ENCODE data around the gene NOP14.

The NOP14 gene

DNA sequence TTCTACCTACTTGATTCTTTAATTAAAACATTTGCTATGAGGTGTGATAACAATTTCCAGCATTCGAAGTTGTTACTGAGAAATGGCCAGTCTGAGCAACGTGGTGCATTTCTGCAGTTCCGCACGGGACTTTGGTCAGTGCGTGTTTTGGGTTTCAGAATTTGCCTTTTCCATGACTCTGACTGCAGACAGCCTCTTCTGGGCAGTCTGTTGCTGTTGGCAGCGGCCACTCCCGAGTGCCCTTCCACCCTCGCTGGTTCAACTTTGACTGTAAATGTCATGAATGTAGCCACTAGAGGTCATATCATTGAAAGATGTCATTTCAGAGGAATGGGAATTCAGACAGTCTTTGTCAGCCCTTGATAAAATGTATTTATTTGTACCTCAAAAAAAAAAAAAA, 53.6 kb downstream of the NOP14 start:
- DNase-seq: no peak

- DNase-seq: no peak
These were observed 54.5 kb downstream of the NOP14 start for GRCh38 chr4:2908686-2909085.

- DNase-seq: no peak
These were observed 55.4 kb downstream of the NOP14 start for GRCh38 chr4:2907706-2908293.

GRCh38 chr4:2907226-2907625, 56.0 kb downstream of the NOP14 start:
- no peak for DNase-seq

GRCh38 chr4:2906218-2906617, 57.0 kb downstream of the NOP14 start:
- DNase-seq: no peak

DNA sequence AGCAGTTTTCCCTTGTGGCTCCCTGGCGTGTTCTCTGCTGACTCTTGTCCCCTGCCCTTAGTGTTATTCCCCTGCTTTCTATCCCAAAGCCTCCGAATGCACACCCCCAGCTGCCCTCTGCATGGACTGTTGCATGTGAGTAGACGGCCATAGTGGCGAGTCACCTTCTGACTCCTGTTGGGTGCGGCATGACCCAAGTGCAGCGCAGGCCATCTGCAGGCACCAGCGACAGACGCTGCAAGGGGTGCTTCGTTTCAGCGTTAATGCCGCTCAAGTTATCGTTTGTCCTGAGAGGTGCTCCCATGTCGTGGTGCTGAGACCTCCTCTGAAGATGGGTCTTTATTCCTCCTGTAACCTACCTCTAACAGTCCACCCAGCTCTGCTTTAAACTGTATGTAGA, 57.7 kb downstream of the NOP14 start:
- no peak for DNase-seq

GRCh38 chr4:2902126-2902525, 61.1 kb downstream of the NOP14 start:
- DNase-seq: no peak

- DNase-seq: no peak
These were observed 62.0 kb downstream of the NOP14 start for GRCh38 chr4:2901186-2901585.

DNA sequence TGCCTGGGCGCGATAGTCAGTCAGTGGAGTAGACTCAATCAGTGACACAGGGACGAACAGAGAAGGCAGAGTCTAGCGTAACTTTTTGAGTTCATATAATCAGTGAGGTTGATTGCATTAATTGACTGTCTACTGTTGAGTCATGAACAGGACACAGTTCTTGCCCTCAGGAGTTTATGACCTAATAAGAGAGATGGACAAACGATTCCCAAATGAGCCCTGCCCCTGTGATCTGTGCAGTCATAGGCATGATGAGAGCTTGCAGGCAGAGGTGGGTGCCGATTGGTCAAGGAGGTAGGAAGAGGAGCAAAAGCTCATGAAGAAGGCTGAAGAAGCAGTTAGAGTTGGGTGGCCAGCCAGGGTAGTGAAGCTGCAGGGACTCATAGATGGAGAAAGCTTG, 62.5 kb downstream of the NOP14 start:
- no peak for DNase-seq

DNA sequence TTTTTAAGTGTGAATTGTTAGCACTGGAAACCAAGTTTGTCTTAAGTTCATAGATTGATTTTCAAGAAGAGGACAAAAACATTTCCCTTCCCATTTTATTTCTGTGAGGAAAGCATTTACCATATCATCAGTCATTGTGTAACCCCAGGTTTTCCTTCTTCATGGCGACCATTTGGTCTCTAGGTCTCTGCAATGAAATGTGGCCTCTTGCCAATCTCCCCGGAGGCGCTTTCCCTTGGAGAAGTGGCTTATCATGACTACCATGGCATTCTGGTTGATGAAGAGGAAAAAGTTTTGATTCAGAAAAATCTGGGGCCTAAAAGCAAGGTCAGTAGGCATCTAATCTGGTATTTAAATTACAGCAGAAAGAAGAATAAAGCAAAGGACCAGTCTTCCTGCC, 65.2 kb downstream of the NOP14 start:
- no peak for DNase-seq

DNA sequence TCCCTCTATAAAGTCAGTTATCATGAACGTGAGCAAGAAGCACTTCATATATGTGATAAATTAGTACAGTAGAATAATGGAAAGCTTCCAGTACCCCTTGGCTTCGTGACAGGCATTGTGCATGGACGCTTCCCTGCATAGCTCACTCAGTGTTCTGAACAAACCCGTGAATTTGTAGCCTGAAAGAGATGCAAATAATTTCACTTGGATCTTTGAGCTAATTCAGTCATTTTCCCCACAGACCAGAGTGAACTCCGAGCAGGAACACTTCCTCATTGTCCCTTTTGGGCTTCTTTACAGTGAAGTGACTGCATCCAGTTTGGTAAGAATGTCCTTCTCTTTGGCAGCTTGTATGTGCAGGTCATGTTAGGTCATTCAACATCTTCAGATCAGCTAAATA, 69.4 kb downstream of the NOP14 start:
- DNase-seq: no peak

GRCh38 chr4:2891294-2891693, 71.9 kb downstream of the NOP14 start:
- DNase-seq: no peak

GRCh38 chr4:2888886-2889285, 74.3 kb downstream of the NOP14 start:
- no peak for DNase-seq

Measured in activated CD8-positive, alpha-beta memory T cell treated with anti-CD3 and anti-CD28 coated beads, Interleukin-2, amount 50 U/mL, for 4 hours (primary cell).